HepG2 (cell line): Measurements from ENCODE around the gene LBX2. TPM values are rescaled to one million over a fixed set of nuclear protein-coding genes. Genes with fewer than 3 reads are reported as not detected.

ENCODE experiments used
- BRCA1 ChIP-seq: sonication (generic); formaldehyde crosslinking; IDR thresholded peaks from 2 replicates; pipeline ENCODE4 v1.4.0; 2020; ENCODE audit warnings: missing genetic modification reagents
- BRD4 ChIP-seq: sonication (generic); formaldehyde crosslinking; IDR thresholded peaks from 2 replicates; pipeline ENCODE4 v1.4.0; 2020; ENCODE audit warnings: missing genetic modification reagents
- FOXO1 ChIP-seq: sonication (generic); formaldehyde crosslinking; IDR thresholded peaks from 2 replicates; pipeline ENCODE4 v1.4.0; 2020; ENCODE audit warnings: missing genetic modification reagents
- HNRNPUL1 ChIP-seq: fragments of 200-400 bp; formaldehyde crosslinking; IDR thresholded peaks from 2 replicates; pipeline ENCODE4 v1.6.1; 2017; ENCODE audit warnings: low read depth, mild to moderate bottlenecking, low read length, moderate library complexity
- JARID2 ChIP-seq: sonication (generic); formaldehyde crosslinking; IDR thresholded peaks from 2 replicates; pipeline ENCODE4 v1.8.1; 2023; ENCODE audit warnings: missing genetic modification reagents, inconsistent platforms; ENCODE audit not compliant: insufficient replicate concordance
- KLF12 ChIP-seq: sonication (generic); formaldehyde crosslinking; IDR thresholded peaks from 2 replicates; pipeline ENCODE4 v1.4.0; 2020; ENCODE audit warnings: missing genetic modification reagents, borderline replicate concordance
- KLF9 ChIP-seq: IDR thresholded peaks from 2 replicates; pipeline ENCODE4 v1.6.1; 2016; ENCODE audit warnings: low read depth
- MEIS1 ChIP-seq: sonication (generic); formaldehyde crosslinking; IDR thresholded peaks from 2 replicates; pipeline ENCODE4 v1.9.0; 2021; ENCODE audit warnings: mild to moderate bottlenecking, missing genetic modification reagents, moderate library complexity, borderline replicate concordance
- MZF1 ChIP-seq: sonication (generic); formaldehyde crosslinking; IDR thresholded peaks from 2 replicates; pipeline ENCODE4 v1.8.1; 2023; ENCODE audit warnings: mild to moderate bottlenecking, missing genetic modification reagents, borderline replicate concordance
- NFE2L1 ChIP-seq: sonication (generic); formaldehyde crosslinking; IDR thresholded peaks from 2 replicates; pipeline ENCODE4 v1.4.0; 2020; ENCODE audit warnings: missing genetic modification reagents, mild to moderate bottlenecking, borderline replicate concordance
- RBM39 ChIP-seq: fragments of 200-400 bp; formaldehyde crosslinking; IDR thresholded peaks from one replicate; pipeline ENCODE4 v1.6.1; 2018; ENCODE audit warnings: antibody characterized with exemption, mild to moderate bottlenecking, low read depth, low read length; ENCODE audit not compliant: poor library complexity, severe bottlenecking
- RFX5 ChIP-seq: IDR thresholded peaks from 2 replicates; pipeline ENCODE4 v1.6.1; 2011; ENCODE audit warnings: low read depth, low read length, improper control_type of control experiment
- TEAD3 ChIP-seq: optimal IDR thresholded peaks from 2 replicates; pipeline ENCODE3; 2016; ENCODE audit warnings: borderline replicate concordance
- TOPORS ChIP-seq: sonication (generic); formaldehyde crosslinking; IDR thresholded peaks from 2 replicates; pipeline ENCODE4 v1.8.0; 2023; ENCODE audit warnings: mild to moderate bottlenecking, missing genetic modification reagents
- ZNF101 ChIP-seq: sonication (generic); formaldehyde crosslinking; IDR thresholded peaks from 2 replicates; pipeline ENCODE4 v1.4.0; 2020; ENCODE audit warnings: mild to moderate bottlenecking, low read depth, missing genetic modification reagents, borderline replicate concordance
- ZNF225 ChIP-seq: sonication (generic); formaldehyde crosslinking; IDR thresholded peaks from 2 replicates; pipeline ENCODE4 v1.4.0; 2020; ENCODE audit warnings: mild to moderate bottlenecking, missing genetic modification reagents
- ZNF460 ChIP-seq: sonication (generic); formaldehyde crosslinking; IDR thresholded peaks from 2 replicates; pipeline ENCODE4 v1.5.1; 2020; ENCODE audit warnings: missing genetic modification reagents, mild to moderate bottlenecking, borderline replicate concordance
- ZNF549 ChIP-seq: sonication (generic); formaldehyde crosslinking; IDR thresholded peaks from 2 replicates; pipeline ENCODE4 v1.5.0; 2020; ENCODE audit warnings: missing genetic modification reagents
- ZNF678 ChIP-seq: sonication (generic); formaldehyde crosslinking; IDR thresholded peaks from 2 replicates; pipeline ENCODE4 v1.4.0; 2020; ENCODE audit warnings: mild to moderate bottlenecking, missing genetic modification reagents
- ZNF720 ChIP-seq: sonication (generic); formaldehyde crosslinking; IDR thresholded peaks from 2 replicates; pipeline ENCODE4 v1.4.0; 2020; ENCODE audit warnings: missing genetic modification reagents
- ZNF839 ChIP-seq: sonication (generic); formaldehyde crosslinking; IDR thresholded peaks from 2 replicates; pipeline ENCODE4 v1.4.0; 2020; ENCODE audit warnings: missing genetic modification reagents, mild to moderate bottlenecking, borderline replicate concordance
- polyA plus RNA-seq, 8 experiments: library from polyadenylated mRNA; depleted of rRNA in 3 of 8; stranded (reverse) in 7 of 8; unstranded in 1 of 8; fragments of >200 nt; fragmentation: Illumina TruSeq in 4 of 8; extraction: Trizol in 4 of 8; gene quantifications; 2 replicates each; pipeline versions ENCODE4 v1.2.1 to v1.2.3, GENCODE V29; 2011 to 2016; ENCODE audit warnings: low read depth in 4 of 8, missing spikeins in 1 of 8, mixed read lengths in 1 of 8; ENCODE audit not compliant: insufficient read depth in 1 of 8
- total RNA-seq, 5 experiments: library from RNA; depleted of rRNA; stranded (reverse); fragments of >200 nt; fragmentation: Illumina TruSeq; extraction: Trizol; gene quantifications; 2 replicates each; pipeline ENCODE4 v1.2.3, GENCODE V29; 2016; ENCODE audit warnings: low read depth in 1 of 5
- TF ChIP-seq, protein P1 (sequence below): IDR thresholded peaks from 2 replicates; pipeline ENCODE4 v1.6.1; 2018; ENCODE audit warnings: missing genetic modification reagents, mild to moderate bottlenecking, missing compliant biosample characterization
- TF ChIP-seq, protein P2 (sequence below): sonication (generic); formaldehyde crosslinking; IDR thresholded peaks from 2 replicates; pipeline ENCODE4 v1.8.0; 2022; ENCODE audit warnings: mild to moderate bottlenecking, missing genetic modification reagents, borderline replicate concordance
- TF ChIP-seq, protein P3 (sequence below): sonication (generic); formaldehyde crosslinking; IDR thresholded peaks from 2 replicates; pipeline ENCODE4 v1.8.0; 2022; ENCODE audit warnings: mild to moderate bottlenecking, missing genetic modification reagents
- TF ChIP-seq, protein P4 (sequence below): sonication (generic); formaldehyde crosslinking; conservative IDR thresholded peaks from 2 replicates; pipeline ENCODE4 v1.8.0; 2022; ENCODE audit warnings: mild to moderate bottlenecking, moderate library complexity, missing genetic modification reagents
- TF ChIP-seq, protein P5 (sequence below): sonication (generic); formaldehyde crosslinking; IDR thresholded peaks from 2 replicates; pipeline ENCODE4 v1.8.1; 2023; ENCODE audit warnings: mild to moderate bottlenecking, inconsistent platforms, moderate library complexity, missing genetic modification reagents, borderline replicate concordance

Gene LBX2
- total and polyA plus RNA-seq, 2 of the 13 experiments (the other 11 are each of a cell fraction or from before 2014, with no cell fraction given): 6.4 to 8.1 TPM

DNA sequence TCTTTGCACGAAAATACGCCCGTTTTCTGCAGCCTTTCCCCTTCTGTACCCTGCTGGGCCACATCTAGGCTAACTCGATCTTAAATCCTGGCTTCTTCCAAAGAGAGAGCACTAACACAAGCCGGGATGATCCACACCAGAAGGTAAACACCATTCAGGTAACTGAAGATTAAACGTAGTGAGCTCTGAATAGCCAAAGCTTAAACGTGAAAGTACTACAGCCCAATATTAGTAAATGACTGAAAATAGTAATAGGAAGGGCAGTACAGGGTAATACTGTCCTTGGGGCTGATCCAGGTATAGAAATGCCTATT, 26.5 kb downstream of the LBX2 start (continued):
- TF ChIP-seq, protein P1, sequence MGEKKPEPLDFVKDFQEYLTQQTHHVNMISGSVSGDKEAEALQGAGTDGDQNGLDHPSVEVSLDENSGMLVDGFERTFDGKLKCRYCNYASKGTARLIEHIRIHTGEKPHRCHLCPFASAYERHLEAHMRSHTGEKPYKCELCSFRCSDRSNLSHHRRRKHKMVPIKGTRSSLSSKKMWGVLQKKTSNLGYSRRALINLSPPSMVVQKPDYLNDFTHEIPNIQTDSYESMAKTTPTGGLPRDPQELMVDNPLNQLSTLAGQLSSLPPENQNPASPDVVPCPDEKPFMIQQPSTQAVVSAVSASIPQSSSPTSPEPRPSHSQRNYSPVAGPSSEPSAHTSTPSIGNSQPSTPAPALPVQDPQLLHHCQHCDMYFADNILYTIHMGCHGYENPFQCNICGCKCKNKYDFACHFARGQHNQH (CRISPR knock-in tag): no peak
- TF ChIP-seq BRCA1 (CRISPR knock-in tag) (peak; percentile 0; the same call in 1 of the 2 replicates), ZNF225 (CRISPR knock-in tag) (no peak), KLF9 (CRISPR knock-in tag) (no peak), FOXO1 (CRISPR knock-in tag) (no peak), NFE2L1 (CRISPR knock-in tag) (no peak), ZNF678 (CRISPR knock-in tag) (no peak), RBM39 (no peak), HNRNPUL1 (no peak), ZNF839 (CRISPR knock-in tag) (no peak), TEAD3 (CRISPR knock-in tag) (no peak), ZNF549 (0 out of 2 replicates have a peak, but pooled peaks have one; percentile 3), JARID2 (CRISPR knock-in tag) (no peak), ZNF101 (CRISPR knock-in tag) (no peak), ZNF460 (CRISPR knock-in tag) (no peak), RFX5 (no peak), KLF12 (CRISPR knock-in tag) (no peak), BRD4 (CRISPR knock-in tag) (no peak), TOPORS (CRISPR knock-in tag) (no peak), ZNF720 (CRISPR knock-in tag) (no peak), MZF1 (CRISPR knock-in tag) (no peak), MEIS1 (CRISPR knock-in tag) (no peak)
- TF ChIP-seq, protein P2, sequence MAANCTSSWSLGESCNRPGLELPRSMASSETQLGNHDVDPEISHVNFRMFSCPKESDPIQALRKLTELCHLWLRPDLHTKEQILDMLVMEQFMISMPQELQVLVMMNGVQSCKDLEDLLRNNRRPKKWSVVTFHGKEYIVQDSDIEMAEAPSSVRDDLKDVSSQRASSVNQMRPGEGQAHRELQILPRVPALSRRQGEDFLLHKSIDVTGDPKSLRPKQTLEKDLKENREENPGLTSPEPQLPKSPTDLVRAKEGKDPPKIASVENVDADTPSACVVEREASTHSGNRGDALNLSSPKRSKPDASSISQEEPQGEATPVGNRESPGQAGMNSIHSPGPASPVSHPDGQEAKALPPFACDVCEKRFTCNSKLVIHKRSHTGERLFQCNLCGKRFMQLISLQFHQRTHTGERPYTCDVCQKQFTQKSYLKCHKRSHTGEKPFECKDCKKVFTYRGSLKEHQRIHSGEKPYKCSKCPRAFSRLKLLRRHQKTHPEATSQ (CRISPR knock-in tag): no peak
- TF ChIP-seq, protein P3, sequence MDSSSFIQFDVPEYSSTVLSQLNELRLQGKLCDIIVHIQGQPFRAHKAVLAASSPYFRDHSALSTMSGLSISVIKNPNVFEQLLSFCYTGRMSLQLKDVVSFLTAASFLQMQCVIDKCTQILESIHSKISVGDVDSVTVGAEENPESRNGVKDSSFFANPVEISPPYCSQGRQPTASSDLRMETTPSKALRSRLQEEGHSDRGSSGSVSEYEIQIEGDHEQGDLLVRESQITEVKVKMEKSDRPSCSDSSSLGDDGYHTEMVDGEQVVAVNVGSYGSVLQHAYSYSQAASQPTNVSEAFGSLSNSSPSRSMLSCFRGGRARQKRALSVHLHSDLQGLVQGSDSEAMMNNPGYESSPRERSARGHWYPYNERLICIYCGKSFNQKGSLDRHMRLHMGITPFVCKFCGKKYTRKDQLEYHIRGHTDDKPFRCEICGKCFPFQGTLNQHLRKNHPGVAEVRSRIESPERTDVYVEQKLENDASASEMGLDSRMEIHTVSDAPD (CRISPR knock-in tag): 0 out of 2 replicates have a peak, but pooled peaks have one; percentile 9
- TF ChIP-seq, protein P4, sequence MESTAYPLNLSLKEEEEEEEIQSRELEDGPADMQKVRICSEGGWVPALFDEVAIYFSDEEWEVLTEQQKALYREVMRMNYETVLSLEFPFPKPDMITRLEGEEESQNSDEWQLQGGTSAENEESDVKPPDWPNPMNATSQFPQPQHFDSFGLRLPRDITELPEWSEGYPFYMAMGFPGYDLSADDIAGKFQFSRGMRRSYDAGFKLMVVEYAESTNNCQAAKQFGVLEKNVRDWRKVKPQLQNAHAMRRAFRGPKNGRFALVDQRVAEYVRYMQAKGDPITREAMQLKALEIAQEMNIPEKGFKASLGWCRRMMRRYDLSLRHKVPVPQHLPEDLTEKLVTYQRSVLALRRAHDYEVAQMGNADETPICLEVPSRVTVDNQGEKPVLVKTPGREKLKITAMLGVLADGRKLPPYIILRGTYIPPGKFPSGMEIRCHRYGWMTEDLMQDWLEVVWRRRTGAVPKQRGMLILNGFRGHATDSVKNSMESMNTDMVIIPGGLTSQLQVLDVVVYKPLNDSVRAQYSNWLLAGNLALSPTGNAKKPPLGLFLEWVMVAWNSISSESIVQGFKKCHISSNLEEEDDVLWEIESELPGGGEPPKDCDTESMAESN: no peak
- TF ChIP-seq, protein P5, sequence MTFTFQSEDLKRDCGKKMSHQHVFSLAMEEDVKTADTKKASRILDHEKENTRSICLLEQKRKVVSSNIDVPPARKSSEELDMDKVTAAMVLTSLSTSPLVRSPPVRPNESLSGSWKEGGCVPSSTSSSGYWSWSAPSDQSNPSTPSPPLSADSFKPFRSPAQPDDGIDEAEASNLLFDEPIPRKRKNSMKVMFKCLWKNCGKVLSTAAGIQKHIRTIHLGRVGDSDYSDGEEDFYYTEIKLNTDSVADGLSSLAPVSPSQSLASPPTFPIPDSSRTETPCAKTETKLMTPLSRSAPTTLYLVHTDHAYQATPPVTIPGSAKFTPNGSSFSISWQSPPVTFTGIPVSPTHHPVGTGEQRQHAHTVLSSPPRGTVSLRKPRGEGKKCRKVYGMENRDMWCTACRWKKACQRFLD: no peak
